HG02981 (cell line): ENCODE measurements around the gene CBFA2T3.
A peak's percentile ranks its signal among the peaks of the same experiment; 100 is the strongest.

ENCODE experiments used
- ATAC-seq: cut with Tn5 transposase; IDR thresholded peaks from one replicate; pipeline ENCODE4 v1.9.1; 2021; ENCODE audit warnings: mild to moderate bottlenecking, moderate library complexity; ENCODE audit not compliant: unreplicated experiment

CBFA2T3 gene

DNA sequence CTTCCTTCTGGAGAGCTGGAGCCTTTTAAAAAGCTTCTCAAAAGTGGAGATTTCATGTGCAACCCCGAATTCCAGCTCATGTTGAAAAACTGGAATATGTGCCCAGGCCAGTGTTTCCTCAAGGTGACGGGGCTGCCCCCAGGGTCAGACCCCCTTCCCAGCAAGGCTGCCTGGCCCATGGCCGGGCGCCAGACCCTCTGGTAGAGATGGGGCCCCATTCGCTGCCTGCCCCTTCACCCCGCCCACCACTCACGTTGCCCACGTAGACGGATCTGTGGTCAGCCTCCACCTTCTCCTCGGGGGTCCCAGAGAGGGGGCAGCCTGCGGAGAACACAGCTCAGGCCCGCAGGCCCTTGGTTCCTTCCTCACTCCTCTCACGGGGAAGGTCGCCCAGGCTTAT, 111.7 kb downstream of the CBFA2T3 start:
- ATAC-seq: no peak

DNA sequence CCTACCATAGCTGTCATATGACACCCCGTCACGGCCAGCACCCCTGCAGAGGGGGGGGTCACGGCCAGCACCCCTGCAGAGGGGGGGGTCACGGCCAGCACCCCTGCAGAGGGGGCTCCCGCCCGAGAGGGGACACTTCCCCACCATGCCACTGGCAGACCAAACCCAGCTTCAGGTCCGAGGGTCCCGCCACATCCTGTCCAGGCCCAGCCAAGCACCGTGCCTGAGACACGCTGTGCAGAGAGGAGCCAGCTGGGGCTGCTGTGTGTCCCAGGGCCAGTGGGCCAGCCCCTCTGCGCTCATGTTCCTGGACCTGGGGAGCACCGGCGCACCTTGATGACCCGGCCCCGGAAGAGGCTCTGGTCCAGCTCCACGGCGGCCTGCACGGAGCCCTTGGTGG, 112.5 kb downstream of the CBFA2T3 start:
- ATAC-seq: no peak

DNA sequence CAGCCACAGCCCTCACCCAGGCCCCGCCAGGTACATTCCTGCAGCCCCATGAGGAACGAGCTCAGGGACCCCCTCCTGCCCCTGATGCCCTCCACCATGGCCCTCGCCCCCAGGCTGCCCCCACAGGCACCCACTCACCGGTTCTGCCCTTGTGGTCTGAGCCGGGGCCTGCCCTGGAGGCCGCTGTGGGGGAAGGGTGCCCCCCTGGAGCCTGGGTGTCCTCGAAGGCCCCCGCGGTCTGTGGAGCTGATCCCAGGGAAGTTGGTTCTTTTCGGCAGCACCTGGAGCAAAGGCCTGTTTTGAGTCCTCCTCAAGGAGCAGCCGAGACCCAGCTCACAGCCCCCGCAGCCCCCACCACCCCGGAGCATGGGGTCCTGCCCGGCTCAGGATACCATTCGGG, 112.9 kb downstream of the CBFA2T3 start:
- ATAC-seq: no peak

DNA sequence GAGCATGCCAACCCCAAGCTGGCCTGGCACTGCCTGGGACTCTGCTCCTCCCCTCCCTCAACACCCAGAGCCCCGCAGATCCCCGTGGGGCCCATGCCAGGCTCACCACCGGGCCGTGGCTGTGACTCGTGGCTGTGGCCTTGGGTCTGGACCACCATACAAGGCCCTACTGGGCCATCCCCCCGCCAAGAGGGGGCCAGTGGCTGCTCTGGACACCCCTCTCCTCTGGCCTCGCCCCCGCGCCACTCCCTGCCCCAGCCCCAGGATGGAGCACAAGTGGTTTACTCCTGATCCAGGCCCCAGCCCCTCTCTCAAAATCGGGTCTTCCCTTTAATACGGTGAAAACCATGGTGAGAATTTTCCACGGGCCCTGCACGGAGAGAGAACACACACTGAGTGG, 113.6 kb downstream of the CBFA2T3 start:
- ATAC-seq: no peak

DNA sequence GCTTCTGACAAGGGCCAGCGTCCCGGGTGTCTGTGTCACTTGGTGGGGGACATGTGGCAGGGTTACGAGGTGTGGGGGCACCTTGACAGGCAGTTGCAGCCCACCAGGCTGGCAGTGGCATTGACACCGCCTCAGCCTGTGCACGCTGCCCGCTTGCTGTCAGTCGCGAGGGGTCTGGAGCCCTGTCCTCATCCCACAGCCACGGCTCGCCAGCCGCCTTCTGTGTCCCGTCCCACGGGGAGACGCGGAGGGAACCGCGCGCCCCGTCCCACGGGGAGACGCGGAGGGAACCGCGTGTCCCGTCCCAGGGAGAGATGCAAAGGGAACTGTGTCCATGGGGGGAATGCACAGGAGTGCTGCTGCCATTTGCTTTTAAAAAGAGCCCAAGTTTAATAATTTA, 114.0 kb downstream of the CBFA2T3 start:
- no peak for ATAC-seq

DNA sequence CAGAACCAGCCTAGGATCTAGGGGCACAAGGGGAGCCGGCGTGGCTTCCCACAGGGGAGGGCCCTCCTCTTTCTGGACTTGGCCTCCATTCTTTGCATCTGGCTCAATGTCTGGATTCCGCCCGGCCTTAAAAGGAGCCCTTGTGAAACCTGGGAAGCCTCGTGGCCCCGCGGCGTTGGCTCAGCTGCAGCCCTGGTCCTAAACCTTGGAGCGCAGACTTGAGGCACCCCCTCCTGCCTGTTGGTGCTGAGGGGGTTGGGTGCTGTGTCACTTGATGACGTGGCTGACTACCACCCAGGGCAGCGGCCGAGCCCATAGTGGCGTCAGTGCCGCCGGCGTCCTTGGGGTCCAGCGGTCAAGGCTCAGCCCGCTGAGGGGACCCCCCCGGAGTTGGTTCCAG, 115.6 kb downstream of the CBFA2T3 start:
- ATAC-seq: no peak

DNA sequence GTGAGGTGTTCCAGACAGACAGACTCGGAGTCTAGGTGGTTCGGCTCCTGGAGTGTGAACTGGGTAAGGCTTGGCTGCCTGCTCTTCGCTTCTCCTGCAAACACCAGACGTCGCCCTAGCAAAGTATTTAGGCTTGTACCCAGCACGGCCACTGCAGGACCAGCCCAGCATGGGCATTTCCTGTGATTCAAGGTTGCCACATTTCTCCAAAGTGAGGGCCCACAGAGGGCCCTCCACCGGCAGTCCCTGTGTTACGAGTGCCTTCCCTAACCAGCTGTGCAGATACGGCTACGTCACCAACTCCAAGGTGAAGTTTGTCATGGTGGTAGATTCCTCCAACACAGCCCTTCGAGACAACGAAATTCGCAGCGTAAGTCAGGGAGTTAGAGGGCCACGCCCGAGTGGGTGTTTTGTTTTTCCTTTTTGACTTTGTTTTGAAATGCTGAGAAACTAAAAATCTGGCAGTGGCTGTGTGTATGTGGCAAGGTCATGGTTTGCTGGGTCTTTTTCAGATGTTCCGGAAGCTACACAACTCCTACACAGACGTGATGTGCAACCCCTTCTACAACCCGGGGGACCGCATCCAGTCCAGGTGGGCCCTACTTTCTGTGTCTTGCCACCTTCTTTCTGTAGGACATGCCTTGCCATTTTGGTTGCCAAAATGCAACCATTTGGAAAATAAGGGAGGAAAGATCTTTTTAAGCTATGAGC, 117.5 kb downstream of the CBFA2T3 start:
- no peak for ATAC-seq

DNA sequence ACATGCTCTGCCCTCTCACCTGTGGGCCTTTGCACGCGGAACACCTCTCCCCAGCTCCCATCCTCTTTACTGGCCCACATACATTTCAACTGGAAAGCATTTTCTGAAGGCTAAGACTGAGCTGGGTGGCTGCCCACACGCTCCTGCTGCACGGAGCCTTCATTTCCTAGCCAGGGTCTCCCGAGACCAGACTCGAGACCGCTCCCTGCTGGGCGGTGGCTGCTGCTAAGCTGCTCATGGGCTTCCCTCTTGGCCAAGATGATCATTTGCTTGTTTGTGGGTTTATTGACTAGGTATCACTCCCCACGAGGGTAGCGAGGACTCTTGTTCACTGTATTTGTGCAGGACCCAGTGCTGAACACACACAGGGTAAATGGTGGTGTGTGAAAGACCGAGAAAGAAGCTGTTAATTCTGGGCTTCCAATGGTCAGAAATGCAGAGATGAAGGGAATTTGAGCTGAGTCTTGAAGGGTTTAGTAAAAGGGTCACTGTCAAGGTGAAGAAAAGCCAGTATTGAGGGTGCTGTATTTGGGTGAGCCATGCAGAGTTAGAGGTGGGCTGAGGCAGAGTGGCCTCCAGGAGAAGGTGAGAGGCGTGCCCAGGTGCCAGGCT, 119.2 kb downstream of the CBFA2T3 start:
- ATAC-seq: peak; percentile 33

DNA sequence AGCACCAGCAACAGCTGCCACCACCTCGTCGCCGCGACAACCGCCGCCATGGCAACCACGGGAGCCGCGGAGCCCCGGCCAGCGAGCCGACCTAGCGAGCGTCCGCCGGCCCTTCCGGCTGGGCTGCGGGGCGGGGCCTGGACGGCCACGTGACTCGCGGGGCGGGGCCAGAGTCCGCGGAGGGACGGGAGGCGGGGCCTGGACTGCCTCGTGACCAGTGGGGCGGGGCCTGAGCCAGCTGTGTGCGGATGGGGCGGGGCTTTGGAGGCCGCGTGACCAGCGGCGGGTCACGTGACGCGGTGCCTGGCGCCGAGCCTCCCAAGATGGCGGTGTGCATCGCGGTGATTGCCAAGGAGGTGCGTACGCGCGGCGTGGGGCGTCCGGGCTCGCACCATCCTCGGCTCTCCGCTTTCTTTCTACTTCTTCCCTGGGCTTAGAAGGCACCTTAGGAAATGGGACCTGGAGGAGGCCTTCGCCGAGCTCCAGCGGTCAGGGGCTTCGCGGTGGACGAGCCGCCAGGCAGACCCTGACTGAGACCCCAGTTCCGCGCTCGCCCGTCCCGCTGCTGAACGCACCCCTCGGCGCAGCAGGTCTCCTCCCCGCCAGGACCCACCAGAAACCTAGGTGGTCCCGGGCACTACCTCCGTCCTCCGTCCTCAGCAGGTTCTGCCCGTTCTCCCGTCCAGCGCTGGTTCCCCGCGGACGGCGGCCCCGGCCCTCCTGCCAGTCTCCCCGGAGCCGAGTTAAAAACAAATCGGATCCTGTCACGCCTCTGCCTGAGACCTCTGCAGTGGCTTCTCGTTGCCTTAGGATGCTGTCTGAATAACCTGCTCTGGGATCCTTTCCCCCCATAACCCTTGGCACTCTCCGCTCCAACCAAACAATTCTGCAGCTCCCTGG, 119.9 kb downstream of the CBFA2T3 start, which contains the start of the genes GALNS and TRAPPC2L:
Gene GALNS (minus strand): TSS at position 120 of the 900 bp plus-strand sequence. CDS start 70 bp downstream, at position 50.
Gene TRAPPC2L (plus strand): TSS at position 300 of the 900 bp plus-strand sequence. CDS start 24 bp downstream, at position 324.
- peak; percentile 73 for ATAC-seq

DNA sequence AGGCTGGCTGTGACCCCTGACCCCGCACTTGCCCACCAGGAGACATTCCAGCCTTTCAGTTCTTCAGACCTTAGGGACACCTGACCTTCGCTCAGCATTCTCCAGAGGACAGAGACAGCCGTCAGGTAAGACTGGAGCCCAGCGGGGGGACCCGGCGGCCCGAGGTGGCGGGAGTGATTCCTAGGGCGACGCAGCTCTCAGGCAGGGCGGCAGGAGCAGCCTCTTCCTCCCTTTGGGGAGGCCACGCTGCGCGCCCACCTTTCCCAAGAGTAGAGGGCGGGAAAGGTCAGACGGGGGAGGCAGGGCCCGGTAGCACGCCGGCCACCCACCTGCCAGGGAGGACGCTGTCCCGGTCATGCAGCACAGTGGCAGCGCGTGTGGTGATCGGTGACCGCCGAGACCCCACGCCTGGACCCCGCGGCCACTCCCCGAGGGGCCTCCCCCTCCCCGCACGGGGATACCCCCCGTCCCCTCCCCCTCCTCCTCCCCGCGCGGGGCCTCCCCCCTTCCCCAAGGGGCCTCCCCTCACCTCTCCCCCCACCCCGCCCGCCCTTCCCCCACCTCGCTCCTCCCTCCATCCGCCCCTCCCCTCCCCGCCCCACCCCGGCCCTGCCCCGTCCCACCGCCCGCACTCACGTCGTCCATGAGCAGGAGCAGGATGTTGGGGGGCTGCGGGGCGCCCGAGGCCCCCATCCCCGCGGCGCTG, 120.7 kb downstream of the CBFA2T3 start:
- ATAC-seq: no peak

DNA sequence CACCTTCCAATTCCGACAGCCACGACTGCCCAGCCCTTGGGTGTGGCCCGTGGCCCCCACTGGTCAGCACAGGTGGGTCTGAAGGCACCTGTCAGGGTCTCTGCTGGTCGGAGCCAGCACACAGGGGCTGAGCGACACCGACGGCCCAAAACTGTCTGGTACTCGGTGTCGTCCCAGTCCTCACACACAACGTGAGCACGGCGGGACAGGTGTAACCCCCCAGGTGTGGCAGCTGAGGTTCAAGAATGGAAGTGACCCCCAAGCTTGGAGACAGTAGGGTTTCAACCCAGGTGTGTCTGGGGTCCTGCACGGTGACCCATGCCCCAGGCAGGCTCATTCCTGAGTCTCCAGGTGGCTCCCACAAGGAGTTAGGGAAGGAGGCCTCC, 121.3 kb downstream of the CBFA2T3 start:
- no peak for ATAC-seq

DNA sequence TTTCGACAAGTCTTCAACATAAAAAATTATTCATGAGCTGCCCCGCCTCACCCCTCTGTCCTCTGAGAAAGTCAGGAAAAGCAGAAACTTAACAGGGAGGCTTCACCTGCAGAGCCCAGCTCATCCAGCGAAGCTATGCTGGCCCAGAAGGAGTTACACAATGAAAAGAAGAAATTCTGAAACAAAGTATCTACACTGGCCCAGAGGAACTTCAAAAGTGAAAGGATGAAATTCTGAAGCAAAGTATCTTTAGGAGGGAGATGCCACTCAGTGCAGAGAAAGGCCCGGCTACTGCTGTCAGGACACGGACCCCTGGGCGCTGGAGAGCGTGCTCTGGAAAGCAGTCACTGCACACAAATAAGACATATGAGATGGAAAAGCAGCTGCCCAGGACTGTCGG, 121.8 kb downstream of the CBFA2T3 start:
- no peak for ATAC-seq

DNA sequence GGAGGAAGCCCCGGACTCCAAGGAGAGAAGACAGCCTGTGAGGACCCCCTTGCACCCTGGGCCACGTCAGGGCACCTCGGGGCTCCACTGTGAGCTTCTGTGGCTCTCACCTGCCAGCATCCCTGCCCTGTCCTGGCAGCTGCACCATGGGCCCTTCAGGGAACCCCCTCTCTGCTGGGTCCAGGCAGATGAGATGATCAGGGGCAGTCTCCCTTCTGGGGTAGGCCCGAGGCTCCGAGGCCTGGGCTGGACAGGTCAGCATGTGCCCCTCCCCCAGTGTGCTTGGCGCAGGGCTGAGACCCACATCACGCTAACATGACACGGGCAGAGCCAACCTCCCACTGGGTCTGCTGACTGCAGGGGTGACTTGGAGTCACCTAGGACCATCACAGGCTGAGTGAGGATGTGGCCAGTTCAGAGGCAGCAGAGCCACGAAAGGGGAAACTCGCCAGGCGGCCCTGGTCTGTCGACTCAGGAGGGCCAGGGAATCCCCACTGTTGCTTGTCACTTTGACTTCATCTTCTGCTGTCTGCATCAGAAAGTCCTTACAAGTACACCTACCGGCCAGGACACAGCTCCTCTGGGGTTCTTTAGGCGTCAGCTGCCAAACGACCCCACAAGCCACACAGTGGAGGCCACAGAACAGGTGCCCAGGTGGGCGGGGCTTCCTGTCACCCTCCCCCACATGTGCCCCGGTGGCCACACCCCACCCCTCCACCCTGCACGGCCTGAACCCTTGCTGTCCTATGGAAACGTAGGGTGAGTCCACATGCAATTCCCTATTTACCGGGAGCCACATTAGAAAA, 122.5 kb downstream of the CBFA2T3 start:
- no peak for ATAC-seq

DNA sequence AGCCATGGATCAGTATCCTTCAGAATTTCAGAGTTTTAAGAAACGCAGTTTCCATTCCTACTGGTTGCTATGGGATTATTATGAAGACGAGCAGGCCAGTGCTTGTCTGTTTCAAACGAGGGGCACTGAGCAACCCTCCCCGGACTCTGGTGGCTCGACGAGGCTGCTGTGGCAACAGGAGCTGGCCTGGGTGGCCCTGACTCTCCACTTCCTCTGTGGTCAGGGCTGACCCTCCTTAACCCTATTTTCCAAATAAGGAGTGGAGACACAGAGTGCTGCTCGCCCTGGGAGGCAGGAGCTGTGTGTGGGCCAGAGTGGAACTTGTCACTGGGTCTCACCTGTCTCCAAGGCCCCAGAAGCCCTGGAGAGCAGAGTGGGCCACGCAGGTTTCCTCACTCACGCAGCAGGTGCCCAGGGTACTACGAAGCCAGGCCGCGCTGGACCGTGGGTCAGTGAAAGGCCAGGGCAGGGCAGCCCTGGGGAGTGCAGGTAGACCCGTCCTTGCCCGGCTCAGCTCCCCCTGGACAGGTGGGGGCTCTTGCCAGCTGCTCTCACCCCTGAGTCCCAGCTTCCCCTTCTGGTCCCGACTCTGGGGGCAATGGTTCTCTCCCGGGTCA, 123.6 kb downstream of the CBFA2T3 start:
- ATAC-seq: no peak

DNA sequence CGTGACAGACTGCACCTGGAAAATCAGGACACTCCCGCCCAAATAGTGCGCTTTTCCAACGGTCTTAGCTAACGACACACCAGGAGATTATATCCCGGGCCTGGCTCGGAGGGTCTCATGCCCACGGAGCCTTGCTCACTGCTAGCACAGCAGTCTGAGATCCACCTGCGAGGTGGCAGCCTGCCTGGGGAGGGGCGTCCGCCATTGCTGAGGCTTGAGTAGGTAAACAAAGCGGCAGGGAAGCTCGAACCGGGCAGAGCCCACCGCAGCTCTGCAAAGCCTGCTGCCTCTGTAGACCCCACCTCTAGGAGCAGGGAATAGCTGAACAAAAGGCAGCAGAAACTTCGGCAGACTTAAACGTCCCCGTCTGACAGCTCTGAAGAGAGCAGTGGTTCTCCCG, 125.4 kb downstream of the CBFA2T3 start:
- no peak for ATAC-seq

DNA sequence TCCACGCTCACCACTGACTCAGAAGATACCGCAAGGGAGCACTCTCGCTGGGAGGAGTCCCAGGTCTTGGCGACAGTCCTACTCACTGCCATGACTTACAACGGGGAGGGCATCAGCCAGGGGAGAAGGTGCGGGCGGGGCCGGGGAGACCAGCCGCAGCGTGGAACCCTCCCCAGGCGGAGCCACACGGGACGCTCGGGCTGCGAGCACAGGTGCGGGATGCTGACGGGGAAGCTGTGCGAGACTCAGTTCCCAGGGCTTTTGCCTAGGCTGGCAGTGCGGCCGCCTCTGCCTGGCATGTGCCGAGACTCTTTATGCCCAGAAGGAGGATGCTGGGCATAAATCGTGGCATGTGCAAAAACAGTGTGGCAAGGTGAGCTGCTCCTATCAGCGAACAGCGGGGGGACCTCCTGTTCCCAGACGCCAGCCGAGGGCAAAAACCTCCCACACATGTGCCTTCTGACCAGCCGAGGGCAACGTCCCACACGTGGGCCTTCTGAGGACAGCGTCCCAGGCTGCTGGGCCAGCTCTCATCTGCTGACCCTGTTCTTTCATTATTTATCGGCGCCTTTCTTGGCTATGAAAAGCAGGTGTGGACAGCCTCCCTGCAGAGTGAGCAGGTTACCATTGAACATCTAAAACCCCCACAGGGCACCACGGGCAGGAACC, 126.3 kb downstream of the CBFA2T3 start:
- no peak for ATAC-seq

DNA sequence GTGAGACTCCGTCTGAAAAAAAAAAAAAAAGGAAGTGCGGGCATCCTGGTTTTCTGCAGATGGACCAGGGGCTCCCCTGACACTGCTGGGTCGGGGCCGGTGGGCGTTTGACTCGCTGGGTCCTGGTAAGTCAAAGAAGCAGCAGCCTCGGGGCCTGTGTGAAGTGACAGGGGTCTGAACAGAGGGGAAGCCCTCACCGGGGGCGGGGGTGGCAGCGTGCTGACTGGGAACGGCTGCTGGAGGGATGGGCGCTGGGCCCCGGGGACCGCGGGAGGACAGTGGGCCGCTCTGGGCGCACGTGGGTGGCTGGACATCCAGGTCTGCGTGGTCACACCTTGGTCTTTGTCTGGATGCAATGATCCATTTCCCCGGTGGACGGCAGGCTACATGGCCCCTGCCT, 128.4 kb downstream of the CBFA2T3 start:
- no peak for ATAC-seq

DNA sequence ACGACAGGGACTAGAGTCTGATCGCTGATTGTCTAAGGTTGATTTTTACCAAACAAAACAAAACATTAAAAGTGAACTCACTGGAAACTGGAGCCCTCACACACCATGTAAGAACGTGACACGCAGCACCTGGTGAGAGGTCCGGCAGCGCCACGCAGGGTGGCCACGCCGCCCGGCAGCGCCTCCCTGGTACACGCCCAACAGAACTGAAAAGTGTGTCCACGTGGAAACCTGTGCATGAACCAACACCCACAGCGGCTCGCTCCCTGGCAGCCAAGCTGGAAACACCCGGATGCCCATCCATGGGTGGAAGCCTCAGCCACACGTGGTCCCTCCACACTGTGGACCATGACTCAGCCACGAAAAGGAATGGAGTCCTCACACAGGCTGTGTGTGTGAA, 129.4 kb downstream of the CBFA2T3 start:
- ATAC-seq: no peak

DNA sequence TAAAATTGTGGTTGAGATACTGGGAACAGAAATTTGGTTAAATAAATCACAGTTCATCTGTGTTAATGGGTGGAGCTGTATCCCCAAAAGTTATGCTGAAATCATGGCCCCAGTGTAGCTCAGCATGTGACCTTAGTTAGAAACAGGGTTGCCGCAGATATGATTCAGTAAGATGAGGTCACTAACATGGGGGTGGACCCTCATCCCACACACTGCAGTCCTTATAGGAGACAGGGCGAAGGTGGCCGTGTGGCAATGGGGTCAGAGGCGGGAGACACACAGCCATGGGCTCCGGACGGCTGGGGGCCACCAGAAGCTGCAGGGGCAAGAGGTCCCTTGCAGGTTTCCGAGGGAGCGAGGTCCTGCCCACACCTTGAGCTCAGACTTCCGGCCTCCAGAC, 130.9 kb downstream of the CBFA2T3 start:
- ATAC-seq: no peak
